Neural cell (in vitro differentiated cells): ENCODE measurements around the gene SKIL.

Experiments used
- CTCF ChIP-seq: fragments of 450-650 bp; IDR thresholded peaks from 2 replicates; pipeline ENCODE4 v1.5.1; 2014; ENCODE audit warnings: antibody characterized with exemption, mild to moderate bottlenecking, moderate library complexity; ENCODE audit not compliant: poor library complexity, severe bottlenecking
- EZH2 ChIP-seq: fragments of 200-600, 300-800 bp; shearing (Covaris generic), sonication (generic); IDR thresholded peaks from 2 replicates; pipeline ENCODE4 v1.6.1; 2014; ENCODE audit warnings: antibody characterized with exemption, low read length, borderline replicate concordance, mild to moderate bottlenecking; ENCODE audit not compliant: insufficient read depth, poor library complexity, severe bottlenecking
- POLR2AphosphoS5 ChIP-seq: IDR thresholded peaks from 2 replicates; pipeline ENCODE4 v1.6.1; 2012
- TAF1 ChIP-seq: IDR thresholded peaks from 2 replicates; pipeline ENCODE4 v1.6.1; 2012; ENCODE audit warnings: low read depth

GRCh38 chr3:170441412-170441811 is 83.9 kb downstream of the SKIL start:
- TF ChIP-seq EZH2 (no peak), POLR2AphosphoS5 (no peak), CTCF (no peak), TAF1 (no peak)
